Tibial nerve (tissue), 4 donors: ENCODE results near the gene TERT. TPM values are rescaled to one million over a fixed set of nuclear protein-coding genes. Genes with fewer than 3 reads are reported as not detected.

ENCODE experiments used
- DNase-seq, 2 donors: peaks; one replicate each; pipeline ENCODE4 v3.0.0-alpha.2; 2019; ENCODE audit warnings: low spot score in 2 of 2
- H3K27ac ChIP-seq, 4 donors: fragments of 200-600 bp; sonication (generic) in 3 of 4; one replicate each; pipeline ENCODE4 v1.5.1; 2017 to 2019; ENCODE audit warnings: mild to moderate bottlenecking in 1 of 4
- H3K27me3 ChIP-seq, 2 donors: fragments of 200-600 bp; sonication (generic) in 1 of 2; one replicate each; pipeline versions ENCODE4 v1.5.1 to v1.6.0; 2017 to 2019
- H3K36me3 ChIP-seq, 3 donors: fragments of 200-600 bp; sonication (generic); one replicate each; pipeline ENCODE4 v1.5.1; 2018 to 2019
- H3K4me1 ChIP-seq, 4 donors: fragments of 200-600 bp; sonication (generic) in 3 of 4; one replicate each; pipeline ENCODE4 v1.5.1; 2017 to 2019
- H3K4me3 ChIP-seq, 4 donors: fragments of 200-600 bp; sonication (generic) in 3 of 4; one replicate each; pipeline ENCODE4 v1.5.1; 2017 to 2019; ENCODE audit warnings: mild to moderate bottlenecking in 1 of 4, moderate library complexity in 1 of 4
- H3K9me3 ChIP-seq, 4 donors: fragments of 200-600 bp; sonication (generic) in 3 of 4; one replicate each; pipeline ENCODE4 v1.5.1; 2017 to 2019
- EP300 ChIP-seq, 2 donors: sonication (generic); formaldehyde crosslinking; IDR thresholded peaks; one replicate each; pipeline ENCODE4 v1.6.1; 2017; ENCODE audit warnings: antibody characterized with exemption in 2 of 2, mild to moderate bottlenecking in 1 of 2
- POLR2A ChIP-seq, 2 donors: fragments of 450-650 bp; IDR thresholded peaks; one replicate each; pipeline ENCODE4 v1.6.1; 2017; ENCODE audit warnings: antibody characterized with exemption in 2 of 2, mild to moderate bottlenecking in 2 of 2, moderate library complexity in 2 of 2
- WGBS, 2 donors: methylation state at CpG; one replicate each; pipeline ENCODE4 v1.1.5; 2018; 5-methylcytosine and 5-hydroxymethylcytosine counted together
- total RNA-seq, 4 donors: library from RNA; depleted of rRNA; stranded (reverse); fragments of >200 nt; gene quantifications; one replicate each; pipeline ENCODE4 v1.1.0, GENCODE V29; 2016
- TF ChIP-seq, protein P1 (sequence below), 5 experiments: fragments of 200-600 bp in 3 of 5; fragments of 450-650 bp in 2 of 5; sonication (generic) in 3 of 5; IDR thresholded peaks; one replicate each; pipeline ENCODE4 v1.5.1; 2016 to 2019; ENCODE audit warnings: antibody characterized with exemption in 5 of 5, mild to moderate bottlenecking in 3 of 5, moderate library complexity in 2 of 5

The TERT gene
- total RNA-seq, 4 donors from 2014 or later, result not detected

DNA sequence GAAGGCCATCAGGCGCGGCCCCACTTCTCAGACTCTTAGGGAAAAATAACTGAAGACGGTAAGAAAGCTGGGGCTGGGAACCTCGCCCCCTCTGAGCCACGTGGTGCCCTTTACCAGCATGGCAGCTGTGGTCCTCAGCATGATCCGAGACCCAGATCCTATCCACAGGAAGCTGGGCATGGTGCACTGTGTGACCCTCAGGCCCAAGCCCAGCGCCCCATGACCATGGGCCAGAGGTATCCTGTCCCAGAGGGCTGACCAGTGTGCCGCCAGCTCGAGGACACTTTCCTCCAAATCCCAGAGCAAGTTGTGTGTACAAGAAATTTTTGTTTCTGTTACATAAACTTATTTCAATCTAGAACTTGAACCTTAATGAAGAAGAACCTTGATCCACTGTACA, 28.1 kb downstream of the TERT start:
- H3K27ac ChIP-seq, result no peak overlapping the region
- peaks cover 0 to 44% (median 0%) of the 10 kb centered on the region in 4 donors for H3K9me3 ChIP-seq

DNA sequence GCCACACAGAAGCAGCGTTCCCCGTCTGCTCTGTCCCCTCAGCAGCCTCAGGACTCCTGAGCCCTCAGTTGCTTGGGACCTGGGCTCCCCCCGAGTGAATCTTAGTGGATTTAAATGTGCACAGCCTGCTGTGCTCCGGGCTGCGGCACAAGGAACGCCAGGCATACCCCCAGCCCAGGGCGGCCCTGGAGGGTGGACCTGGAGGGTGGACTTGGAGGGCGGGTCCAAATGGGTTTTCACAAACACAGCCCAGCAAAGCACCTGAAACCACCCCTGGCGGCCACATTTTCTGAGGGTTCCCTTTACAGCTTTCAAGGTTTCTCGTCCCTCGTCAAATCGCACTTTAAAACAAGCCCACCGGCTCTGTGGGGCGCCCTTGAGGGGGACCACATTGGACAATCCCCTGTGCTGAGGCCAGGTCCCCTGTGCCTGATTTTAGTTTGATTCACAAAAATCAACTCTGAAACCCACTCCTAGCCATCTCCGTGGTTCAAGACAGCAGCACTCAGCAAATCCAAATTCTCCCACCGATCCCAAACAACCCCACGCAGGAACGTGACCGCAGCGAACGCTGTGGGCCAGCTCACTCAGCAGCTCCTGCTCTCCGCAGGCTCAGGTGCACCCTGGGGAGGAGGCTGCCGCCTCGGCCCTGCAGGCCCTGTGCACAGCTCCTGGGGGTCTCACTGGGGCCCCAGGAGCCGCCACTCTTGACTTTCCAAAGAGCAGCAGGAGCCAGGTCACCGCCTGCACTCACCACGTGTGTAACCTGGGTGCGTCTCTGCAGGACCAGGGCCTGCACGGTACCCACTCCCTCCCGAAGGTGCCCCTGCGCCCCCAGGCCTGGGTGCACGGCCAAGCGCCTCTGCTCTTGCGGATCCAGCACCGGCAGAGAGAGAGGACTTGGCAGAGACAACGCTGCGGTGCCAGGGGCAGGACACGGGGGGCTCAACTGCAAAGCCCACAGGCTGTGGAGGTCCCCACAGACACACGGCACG, 29.1 kb downstream of the TERT start:
- H3K27ac ChIP-seq, result no peak overlapping the region
- H3K4me1 ChIP-seq, result no peaks in the 10 kb centered on the region
- DNase-seq, result no peak
- WGBS, 2 donors, result 86% methylated on average over 37 to 39 of the region's 40 CpGs
- TF ChIP-seq POLR2A (IDR thresholded peaks at IDR 0.05), result no peak
- TF ChIP-seq EP300 (IDR thresholded peaks at IDR 0.05), result no peak
- TF ChIP-seq, protein P1, sequence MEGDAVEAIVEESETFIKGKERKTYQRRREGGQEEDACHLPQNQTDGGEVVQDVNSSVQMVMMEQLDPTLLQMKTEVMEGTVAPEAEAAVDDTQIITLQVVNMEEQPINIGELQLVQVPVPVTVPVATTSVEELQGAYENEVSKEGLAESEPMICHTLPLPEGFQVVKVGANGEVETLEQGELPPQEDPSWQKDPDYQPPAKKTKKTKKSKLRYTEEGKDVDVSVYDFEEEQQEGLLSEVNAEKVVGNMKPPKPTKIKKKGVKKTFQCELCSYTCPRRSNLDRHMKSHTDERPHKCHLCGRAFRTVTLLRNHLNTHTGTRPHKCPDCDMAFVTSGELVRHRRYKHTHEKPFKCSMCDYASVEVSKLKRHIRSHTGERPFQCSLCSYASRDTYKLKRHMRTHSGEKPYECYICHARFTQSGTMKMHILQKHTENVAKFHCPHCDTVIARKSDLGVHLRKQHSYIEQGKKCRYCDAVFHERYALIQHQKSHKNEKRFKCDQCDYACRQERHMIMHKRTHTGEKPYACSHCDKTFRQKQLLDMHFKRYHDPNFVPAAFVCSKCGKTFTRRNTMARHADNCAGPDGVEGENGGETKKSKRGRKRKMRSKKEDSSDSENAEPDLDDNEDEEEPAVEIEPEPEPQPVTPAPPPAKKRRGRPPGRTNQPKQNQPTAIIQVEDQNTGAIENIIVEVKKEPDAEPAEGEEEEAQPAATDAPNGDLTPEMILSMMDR (IDR thresholded peaks at IDR 0.05), result no peak
- H3K4me3 ChIP-seq, result no peak overlapping the region
- H3K36me3 ChIP-seq, result no peaks in the 10 kb centered on the region
- H3K27me3 ChIP-seq, result no peaks in the 10 kb centered on the region
- H3K9me3 ChIP-seq, result peaks cover 0 to 52% (median 0%) of the 10 kb centered on the region in 4 donors

More for the DNA sequence above, 28.1 kb downstream of the TERT start:
- no peaks in the 10 kb centered on the region for H3K27me3 ChIP-seq
- 87 to 90% methylated on average over 9 of the region's 9 CpGs for WGBS, 2 donors
- H3K4me3 ChIP-seq, result no peak overlapping the region
- TF ChIP-seq EP300 (IDR thresholded peaks at IDR 0.05) (no peak), POLR2A (IDR thresholded peaks at IDR 0.05) (no peak)
- TF ChIP-seq, protein P1 (IDR thresholded peaks at IDR 0.05), result no peak
- no peak for DNase-seq
- H3K4me1 ChIP-seq, result no peaks in the 10 kb centered on the region
- no peaks in the 10 kb centered on the region for H3K36me3 ChIP-seq

DNA sequence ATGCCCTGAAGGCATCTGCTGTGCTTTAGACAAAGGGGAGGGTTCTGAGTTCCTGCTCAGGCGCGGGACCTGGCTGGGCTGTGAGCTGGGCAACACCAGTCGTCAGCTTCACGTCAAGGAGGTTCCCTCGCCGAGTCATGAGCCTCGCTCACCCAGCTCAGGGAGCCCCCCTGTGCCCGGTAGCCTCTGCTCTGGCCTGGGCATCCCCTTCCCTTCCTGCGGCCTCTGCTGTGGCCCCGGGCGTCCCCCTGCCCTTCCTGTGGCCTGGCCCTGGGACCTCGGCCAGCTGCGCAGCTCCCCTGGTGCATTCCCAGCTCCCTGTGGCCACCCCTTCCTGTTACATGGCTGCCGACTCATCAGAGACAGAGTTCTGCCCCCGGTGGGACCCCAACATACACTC, 29.8 kb downstream of the TERT start:
- H3K27ac ChIP-seq, result no peak overlapping the region
- DNase-seq, result no peak
- H3K27me3 ChIP-seq, result no peaks in the 10 kb centered on the region
- no peaks in the 10 kb centered on the region for H3K4me1 ChIP-seq
- TF ChIP-seq, protein P1 (IDR thresholded peaks at IDR 0.05), result no peak
- TF ChIP-seq EP300 (IDR thresholded peaks at IDR 0.05) (no peak), POLR2A (IDR thresholded peaks at IDR 0.05) (no peak)
- peaks cover 0 to 56% (median 0%) of the 10 kb centered on the region in 4 donors for H3K9me3 ChIP-seq
- WGBS, 2 donors, result 71 to 74% methylated on average over 15 of the region's 15 CpGs
- H3K36me3 ChIP-seq, result no peaks in the 10 kb centered on the region
- no peak overlapping the region for H3K4me3 ChIP-seq

DNA sequence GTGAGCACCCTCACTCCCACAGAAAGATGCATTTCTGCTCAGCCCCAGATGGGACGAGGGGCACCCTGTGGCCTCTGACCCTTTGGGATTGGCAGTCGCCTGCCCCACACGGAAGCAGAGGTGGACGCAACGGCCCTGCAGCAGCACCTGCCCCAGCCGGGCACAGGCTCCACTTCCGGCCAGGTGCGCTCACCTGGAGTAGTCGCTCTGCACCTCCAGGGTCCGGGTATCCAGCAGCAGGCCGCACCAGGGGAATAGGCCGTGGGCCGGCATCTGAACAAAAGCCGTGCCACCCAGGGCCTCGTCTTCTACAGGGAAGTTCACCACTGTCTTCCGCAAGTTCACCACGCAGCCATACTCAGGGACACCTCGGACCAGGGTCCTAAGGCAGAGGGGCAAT, 30.7 kb downstream of the TERT start:
- no peak overlapping the region for H3K27ac ChIP-seq
- no peaks in the 10 kb centered on the region for H3K27me3 ChIP-seq
- no peak for DNase-seq
- no peaks in the 10 kb centered on the region for H3K4me1 ChIP-seq
- H3K36me3 ChIP-seq, result no peaks in the 10 kb centered on the region
- peaks cover 0 to 61% (median 0%) of the 10 kb centered on the region in 4 donors for H3K9me3 ChIP-seq
- H3K4me3 ChIP-seq, result no peak overlapping the region
- WGBS, 2 donors, result 95 to 96% methylated on average over 7 to 18 of the region's 18 CpGs
- TF ChIP-seq POLR2A (IDR thresholded peaks at IDR 0.05), result no peak
- TF ChIP-seq EP300 (IDR thresholded peaks at IDR 0.05), result no peak
- TF ChIP-seq, protein P1 (IDR thresholded peaks at IDR 0.05), result no peak

DNA sequence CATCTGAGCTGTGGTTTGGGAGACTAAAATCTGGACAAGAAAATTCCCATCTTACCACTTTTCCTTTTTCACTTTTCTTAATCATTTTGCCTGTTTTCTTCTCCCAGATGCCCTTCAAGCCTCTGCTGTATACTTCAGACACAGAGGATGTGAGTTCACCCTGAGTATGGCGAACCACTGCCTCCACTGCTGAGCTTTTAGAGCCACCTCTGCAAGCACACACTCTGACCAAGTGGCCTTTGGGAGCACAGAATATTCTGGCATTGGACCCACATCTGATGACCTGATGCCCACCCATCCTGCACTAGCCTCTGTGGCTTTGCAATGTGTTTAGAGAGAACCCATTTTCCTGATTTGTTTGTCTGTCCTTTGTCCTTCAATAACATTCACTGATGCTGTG, 32.5 kb downstream of the TERT start:
- TF ChIP-seq EP300 (IDR thresholded peaks at IDR 0.05), result no peak
- TF ChIP-seq, protein P1 (IDR thresholded peaks at IDR 0.05), result no peak
- TF ChIP-seq POLR2A (IDR thresholded peaks at IDR 0.05), result no peak
- DNase-seq, result no peak
- peaks cover 0 to 60% (median 0%) of the 10 kb centered on the region in 4 donors for H3K9me3 ChIP-seq
- no peak overlapping the region for H3K4me3 ChIP-seq
- 79 to 92% methylated on average over 1 of the region's 1 CpG for WGBS, 2 donors
- H3K36me3 ChIP-seq, result no peaks in the 10 kb centered on the region
- H3K4me1 ChIP-seq, result no peaks in the 10 kb centered on the region
- no peak overlapping the region for H3K27ac ChIP-seq
- no peaks in the 10 kb centered on the region for H3K27me3 ChIP-seq
